Hepatocyte (in vitro differentiated cells): ENCODE measurements around the gene KAT7. TPM values are rescaled to one million over a fixed set of nuclear protein-coding genes. Genes with fewer than 3 reads are reported as not detected.

Experiments
- DNase-seq: peaks from one replicate; pipeline ENCODE4 v3.0.0-alpha.2; 2016; ENCODE audit warnings: low spot score
- H2AFZ ChIP-seq: fragments of 200-600 bp; sonication (generic); 2 replicates; pipeline ENCODE4 v1.6.0; 2016; ENCODE audit warnings: antibody characterized with exemption, mild to moderate bottlenecking
- H3K27ac ChIP-seq: fragments of 200-600 bp; sonication (generic); 2 replicates; pipeline ENCODE4 v1.5.1; 2016; ENCODE audit warnings: mild to moderate bottlenecking
- H3K27me3 ChIP-seq: fragments of 200-600 bp; sonication (generic); 2 replicates; pipeline ENCODE4 v1.6.1; 2016
- H3K36me3 ChIP-seq: fragments of 200-600 bp; sonication (generic); replicated peaks from 2 replicates; pipeline ENCODE4 v1.5.1; 2016; ENCODE audit warnings: low read depth; ENCODE audit not compliant: insufficient read depth
- H3K4me1 ChIP-seq: fragments of 200-600 bp; sonication (generic); 2 replicates; pipeline ENCODE4 v1.5.1; 2016; ENCODE audit warnings: mild to moderate bottlenecking, moderate library complexity; ENCODE audit not compliant: insufficient read depth
- H3K4me2 ChIP-seq: fragments of 200-600 bp; sonication (generic); 2 replicates; pipeline ENCODE4 v1.6.0; 2016
- H3K4me3 ChIP-seq: fragments of 200-600 bp; sonication (generic); 2 replicates; pipeline ENCODE4 v1.5.1; 2016; ENCODE audit warnings: mild to moderate bottlenecking
- H3K79me2 ChIP-seq: fragments of 200-600 bp; sonication (generic); 2 replicates; pipeline ENCODE4 v1.6.0; 2017; ENCODE audit warnings: mild to moderate bottlenecking
- H3K9me2 ChIP-seq: fragments of 200-600 bp; sonication (generic); replicated peaks from 2 replicates; pipeline ENCODE4 v1.6.0; 2017; ENCODE audit warnings: mild to moderate bottlenecking; ENCODE audit not compliant: insufficient read depth
- H3K9me3 ChIP-seq: fragments of 200-600 bp; sonication (generic); 2 replicates; pipeline ENCODE4 v1.5.1; 2016; ENCODE audit warnings: low read depth, mild to moderate bottlenecking
- H4K20me1 ChIP-seq: fragments of 200-600 bp; sonication (generic); 2 replicates; pipeline ENCODE4 v1.6.0; 2016; ENCODE audit warnings: mild to moderate bottlenecking; ENCODE audit not compliant: insufficient read depth, poor library complexity, severe bottlenecking
- CTCF ChIP-seq: fragments of 200-600 bp; sonication (generic); IDR thresholded peaks from 2 replicates; pipeline ENCODE4 v1.5.1; 2016; ENCODE audit warnings: antibody characterized with exemption, mild to moderate bottlenecking; ENCODE audit not compliant: poor library complexity
- EZH2 ChIP-seq: fragments of 200-600 bp; sonication (generic); IDR thresholded peaks from 2 replicates; pipeline ENCODE4 v1.6.1; 2016; ENCODE audit warnings: antibody characterized with exemption, mild to moderate bottlenecking, borderline replicate concordance
- EZH2phosphoT487 ChIP-seq: fragments of 200-600 bp; sonication (generic); IDR thresholded peaks from one replicate; pipeline ENCODE4 v1.6.1; 2018; ENCODE audit warnings: antibody characterized with exemption, mild to moderate bottlenecking, low read depth, moderate library complexity; ENCODE audit not compliant: unreplicated experiment, severe bottlenecking
- WGBS: methylation state at CpG from one replicate; pipeline ENCODE4 v1.1.6; 2016; ENCODE audit warnings: low lambda C conversion rate; ENCODE audit errors: missing lambda C conversion rate; 5-methylcytosine and 5-hydroxymethylcytosine counted together
- polyA plus RNA-seq: library from polyadenylated mRNA; unstranded; fragments of >200 nt; fragmentation: Nextera tagmentation; extraction: Ambion mirVana; gene quantifications from 2 replicates; pipeline ENCODE4 v1.2.1, GENCODE V29; 2016
- total RNA-seq: library from RNA; depleted of rRNA; stranded (reverse); fragments of >200 nt; gene quantifications from 2 replicates; pipeline ENCODE4 v1.2.3, GENCODE V29; 2014

The KAT7 gene
- total and polyA plus RNA-seq, 2 experiments from 2014 or later, result 21.4 to 30.1 TPM

GRCh38 chr17:49845321-49845720, 56.8 kb downstream of the KAT7 start:
- no peak overlapping the region for H3K4me2 ChIP-seq
- peaks cover 13% of the 10 kb centered on the region for H3K27me3 ChIP-seq
- no peaks in the 10 kb centered on the region for H4K20me1 ChIP-seq
- H3K79me2 ChIP-seq, result no peaks in the 10 kb centered on the region
- H3K27ac ChIP-seq, result no peak overlapping the region
- no peaks in the 10 kb centered on the region for H3K9me3 ChIP-seq
- 85% methylated on average over 3 of the region's 3 CpGs for WGBS
- DNase-seq, result no peak
- no peak overlapping the region for H2AFZ ChIP-seq
- H3K4me1 ChIP-seq, result no peaks in the 10 kb centered on the region
- no peak overlapping the region for H3K4me3 ChIP-seq
- TF ChIP-seq EZH2phosphoT487 (no peak), EZH2 (no peak), CTCF (no peak)
- no peaks in the 10 kb centered on the region for H3K36me3 ChIP-seq
- H3K9me2 ChIP-seq, result no peaks in the 10 kb centered on the region

- DNase-seq, result no peak
- TF ChIP-seq EZH2phosphoT487, result no peak
- no peak for TF ChIP-seq CTCF
- TF ChIP-seq EZH2, result no peak
- Histone ChIP-seq H3K79me2 (no peaks in the 10 kb centered on the region), H3K27me3 (peaks cover 27% of the 10 kb centered on the region), H4K20me1 (no peaks in the 10 kb centered on the region), H3K4me1 (peaks cover 3% of the 10 kb centered on the region), H3K27ac (no peak overlapping the region), H3K4me2 (no peak overlapping the region), H3K9me3 (no peaks in the 10 kb centered on the region), H2AFZ (no peak overlapping the region), H3K4me3 (no peak overlapping the region), H3K36me3 (no peaks in the 10 kb centered on the region), H3K9me2 (no peaks in the 10 kb centered on the region)
- 67% methylated on average over 9 of the region's 9 CpGs for WGBS
Measured at GRCh38 chr17:49846938-49847712, 58.6 kb downstream of the KAT7 start.

- Histone ChIP-seq H3K4me1 (peaks cover 3% of the 10 kb centered on the region), H3K27me3 (peaks cover 35% of the 10 kb centered on the region), H3K9me3 (no peaks in the 10 kb centered on the region), H2AFZ (no peak within 1 kb of the TSS), H3K9me2 (no peaks in the 10 kb centered on the region), H3K79me2 (no peaks in the 10 kb centered on the region), H3K4me2 (no peak within 1 kb of the TSS), H4K20me1 (no peaks in the 10 kb centered on the region), H3K27ac (no peak within 1 kb of the TSS), H3K36me3 (no peaks in the 10 kb centered on the region), H3K4me3 (no peak within 1 kb of the TSS)
- DNase-seq, result no peak
- no peak for TF ChIP-seq CTCF
- TF ChIP-seq EZH2, result no peak
- TF ChIP-seq EZH2phosphoT487, result no peak
Measured at GRCh38 chr17:49848019-49848473, 59.6 kb downstream of the KAT7 start, which contains the start of gene TAC4. TAC4 (minus strand) TSS chr17:49848069; CDS start chr17:49848017, 52 bp downstream.
